ENCODE results near the gene MACROD2. TPM values are rescaled to one million over a fixed set of nuclear protein-coding genes. Genes with fewer than 3 reads are reported as not detected.

MACROD2 gene
- total and polyA plus RNA-seq, 11 donors, result 0.54 to 5.4 (median 2.4) TPM

DNA sequence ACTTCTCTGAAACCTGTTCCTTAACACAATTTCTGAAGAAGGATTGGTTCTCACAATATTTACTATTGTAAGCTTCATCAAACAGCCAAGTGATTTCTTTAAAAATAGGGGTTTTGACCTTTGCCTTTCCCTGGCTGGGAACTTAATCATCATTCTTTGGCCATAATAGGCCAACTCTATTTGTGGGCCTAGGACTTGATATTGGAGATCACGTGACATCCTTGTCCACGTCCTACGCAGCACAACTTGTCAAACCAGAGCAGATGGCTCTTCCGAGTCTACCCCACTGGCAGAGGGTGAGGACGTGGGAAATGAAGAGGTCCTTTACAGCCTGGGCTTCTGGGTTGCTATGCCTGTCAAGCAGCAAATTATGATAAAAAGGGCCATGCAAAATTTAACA lies 1547.3 kb downstream of the MACROD2 start:
- TF ChIP-seq POLR2A (IDR thresholded peaks at IDR 0.05), result no peak
- intact Hi-C loops (cut with DNase I), result no loop called here

DNA sequence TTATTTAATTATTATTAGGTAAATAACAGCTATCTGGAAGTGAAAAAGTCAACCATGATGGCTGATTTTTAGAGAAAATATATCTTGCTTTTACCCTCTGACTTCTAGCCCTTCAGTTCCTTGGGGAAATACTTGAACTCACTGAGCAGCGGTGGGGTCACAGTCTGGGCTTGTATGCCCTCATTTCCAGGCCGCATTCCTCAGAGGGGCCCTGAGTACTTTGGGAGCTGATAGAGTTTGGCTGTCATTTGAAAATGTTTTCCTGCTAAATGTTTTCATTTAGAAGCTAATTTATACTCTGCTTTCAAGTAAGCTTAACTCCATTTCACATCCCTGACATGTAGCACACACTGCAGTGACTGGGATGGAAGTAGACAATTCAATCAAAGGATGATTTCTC lies 1549.4 kb downstream of the MACROD2 start:
- H3K27me3 ChIP-seq, result no peaks in the 10 kb centered on the region
- TF ChIP-seq POLR2A (IDR thresholded peaks at IDR 0.05), result no peak
- TF ChIP-seq, protein P1, sequence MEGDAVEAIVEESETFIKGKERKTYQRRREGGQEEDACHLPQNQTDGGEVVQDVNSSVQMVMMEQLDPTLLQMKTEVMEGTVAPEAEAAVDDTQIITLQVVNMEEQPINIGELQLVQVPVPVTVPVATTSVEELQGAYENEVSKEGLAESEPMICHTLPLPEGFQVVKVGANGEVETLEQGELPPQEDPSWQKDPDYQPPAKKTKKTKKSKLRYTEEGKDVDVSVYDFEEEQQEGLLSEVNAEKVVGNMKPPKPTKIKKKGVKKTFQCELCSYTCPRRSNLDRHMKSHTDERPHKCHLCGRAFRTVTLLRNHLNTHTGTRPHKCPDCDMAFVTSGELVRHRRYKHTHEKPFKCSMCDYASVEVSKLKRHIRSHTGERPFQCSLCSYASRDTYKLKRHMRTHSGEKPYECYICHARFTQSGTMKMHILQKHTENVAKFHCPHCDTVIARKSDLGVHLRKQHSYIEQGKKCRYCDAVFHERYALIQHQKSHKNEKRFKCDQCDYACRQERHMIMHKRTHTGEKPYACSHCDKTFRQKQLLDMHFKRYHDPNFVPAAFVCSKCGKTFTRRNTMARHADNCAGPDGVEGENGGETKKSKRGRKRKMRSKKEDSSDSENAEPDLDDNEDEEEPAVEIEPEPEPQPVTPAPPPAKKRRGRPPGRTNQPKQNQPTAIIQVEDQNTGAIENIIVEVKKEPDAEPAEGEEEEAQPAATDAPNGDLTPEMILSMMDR (IDR thresholded peaks at IDR 0.05), result no peak
- ATAC-seq (no peak), DNase-seq (no peak)
- intact Hi-C loops (cut with DNase I), result no loop called here
- no peaks in the 10 kb centered on the region for H3K9me3 ChIP-seq
- peaks cover 0 to 4% (median 0%) of the 10 kb centered on the region in 12 donors for H3K4me1 ChIP-seq
- no peak overlapping the region for H3K27ac ChIP-seq
- H3K36me3 ChIP-seq, result no peaks in the 10 kb centered on the region
- WGBS, 4 donors, result 36 to 56% (median 45%) methylated on average over 2 of the region's 2 CpGs
- no peak overlapping the region for H3K4me3 ChIP-seq

More for the DNA sequence above, 1547.3 kb downstream of the MACROD2 start:
- Histone ChIP-seq H3K27me3 (no peaks in the 10 kb centered on the region), H3K4me3 (no peak overlapping the region), H3K27ac (no peak overlapping the region), H3K36me3 (no peaks in the 10 kb centered on the region), H3K4me1 (peaks cover 0 to 4% (median 0%) of the 10 kb centered on the region in 12 donors), H3K9me3 (no peaks in the 10 kb centered on the region)
- DNase-seq, result no peak
- 74 to 81% (median 80%) methylated on average over 5 of the region's 5 CpGs for WGBS, 4 donors
- ATAC-seq, result no peak

DNA sequence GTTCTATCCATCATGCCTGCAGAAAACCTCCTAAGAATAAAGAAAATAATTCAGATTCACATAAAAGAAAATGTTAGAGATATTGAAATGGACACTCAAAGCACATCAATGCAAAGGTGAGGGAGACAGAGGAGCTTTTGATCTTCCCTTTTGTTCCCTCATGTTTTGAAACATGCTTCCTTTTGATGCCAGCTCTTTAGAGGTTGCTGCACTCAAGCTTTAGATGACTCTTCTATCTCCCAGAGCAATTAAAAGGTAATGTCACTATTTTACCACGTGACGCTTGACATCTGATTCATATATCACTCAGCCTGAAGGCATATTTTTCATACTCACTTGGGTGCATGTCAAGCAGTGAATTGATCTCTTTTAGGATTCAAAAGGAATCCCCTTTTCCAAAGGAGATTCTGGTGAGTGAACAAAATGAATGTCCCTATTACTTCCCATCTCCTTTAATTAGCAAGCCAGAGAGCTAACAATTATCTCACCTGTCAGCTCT lies 1551.3 kb downstream of the MACROD2 start:
- Histone ChIP-seq H3K4me3 (no peak overlapping the region), H3K9me3 (no peaks in the 10 kb centered on the region), H3K27ac (no peak overlapping the region), H3K4me1 (peaks cover 0 to 4% (median 0%) of the 10 kb centered on the region in 12 donors), H3K27me3 (no peaks in the 10 kb centered on the region), H3K36me3 (no peaks in the 10 kb centered on the region)
- TF ChIP-seq POLR2A (IDR thresholded peaks at IDR 0.05), result no peak
- TF ChIP-seq, protein P1 (IDR thresholded peaks at IDR 0.05), result no peak
- 64 to 100% (median 86%) methylated on average over 2 of the region's 2 CpGs for WGBS, 4 donors
- intact Hi-C loops (cut with DNase I), result no loop called here
- DNase-seq, result no peak
- no peak for ATAC-seq

DNA sequence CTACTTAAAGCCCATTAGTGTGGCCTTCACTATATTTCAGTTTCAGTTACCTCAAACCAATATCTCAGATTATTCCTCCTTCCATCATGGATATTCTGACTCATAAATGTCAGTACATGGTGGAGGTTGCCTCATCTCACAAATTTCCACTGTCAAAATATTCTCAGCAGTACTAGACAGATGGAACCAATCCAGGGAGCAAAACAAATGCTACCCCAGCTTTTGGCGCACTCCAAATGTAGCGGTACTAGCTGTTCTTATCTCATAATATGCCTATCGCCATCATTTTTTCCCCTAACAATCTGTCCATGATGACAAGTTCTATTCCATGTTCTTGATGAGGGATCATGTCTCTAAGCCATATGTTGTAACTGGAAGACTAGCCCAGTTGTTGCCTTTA lies 1551.8 kb downstream of the MACROD2 start:
- ATAC-seq (no peak), DNase-seq (no peak)
- intact Hi-C loops (cut with DNase I), result no loop called here
- WGBS, 4 donors, result 68 to 84% (median 78%) methylated on average over 3 of the region's 3 CpGs
- no peak overlapping the region for H3K4me3 ChIP-seq
- no peaks in the 10 kb centered on the region for H3K27me3 ChIP-seq
- H3K9me3 ChIP-seq, result peaks cover 0 to 3% (median 0%) of the 10 kb centered on the region in 12 donors
- TF ChIP-seq POLR2A (IDR thresholded peaks at IDR 0.05), result no peak
- TF ChIP-seq, protein P1 (IDR thresholded peaks at IDR 0.05), result no peak
- H3K36me3 ChIP-seq, result no peaks in the 10 kb centered on the region
- peaks cover 0 to 4% (median 0%) of the 10 kb centered on the region in 12 donors for H3K4me1 ChIP-seq
- H3K27ac ChIP-seq, result no peak overlapping the region
